GM21723 (cell line): Measurements from ENCODE around the gene UBASH3B.
"Not testable (repeated sequence)": the region's sequence is repeated elsewhere in the genome, so short reads cannot be mapped to it uniquely, and the experiment has no call there.

Experiments used
- ATAC-seq: cut with Tn5 transposase; IDR thresholded peaks from one replicate; pipeline ENCODE4 v1.9.1; 2021; ENCODE audit warnings: mild to moderate bottlenecking, moderate library complexity; ENCODE audit not compliant: unreplicated experiment

The UBASH3B gene

DNA sequence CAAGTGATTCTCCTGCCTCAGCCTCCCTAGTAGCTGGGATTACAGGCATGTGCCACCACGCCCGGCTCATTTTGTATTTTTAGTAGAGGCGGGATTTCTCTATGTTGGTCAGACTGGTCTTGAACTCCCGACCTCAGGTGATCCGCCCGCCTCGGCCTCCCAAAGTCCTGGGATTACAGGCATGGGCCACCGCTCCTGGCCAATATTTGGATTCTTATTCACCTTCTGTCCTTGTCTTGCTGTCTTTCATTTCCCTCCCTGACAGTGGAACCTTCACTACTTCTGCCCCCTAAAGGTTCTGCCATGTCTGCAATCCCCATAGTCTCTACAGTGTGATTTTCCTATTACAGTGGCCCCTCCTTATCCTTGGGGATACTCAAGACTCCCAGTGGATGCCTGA is 75.2 kb downstream of the UBASH3B start:
- not testable (repeated sequence) for ATAC-seq

DNA sequence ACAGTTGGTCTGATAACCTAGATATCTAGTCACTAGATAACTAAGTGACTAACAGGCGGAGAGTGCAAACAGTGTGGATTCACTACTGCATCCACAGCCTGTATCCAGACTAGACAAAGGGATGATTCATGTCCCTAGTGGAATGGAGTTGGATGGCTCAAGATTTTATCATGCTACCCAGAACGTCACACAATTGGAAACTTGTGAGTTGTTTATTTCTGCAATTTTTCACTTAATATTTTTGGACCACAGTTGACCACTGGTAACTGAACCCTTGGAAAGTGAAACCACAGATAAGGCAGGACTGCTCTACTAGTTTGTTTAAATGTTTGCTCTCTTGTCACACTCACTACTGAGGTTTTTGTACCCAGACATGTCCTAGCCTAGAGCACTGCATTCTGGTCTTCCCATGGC is 76.0 kb downstream of the UBASH3B start:
- ATAC-seq: no peak

DNA sequence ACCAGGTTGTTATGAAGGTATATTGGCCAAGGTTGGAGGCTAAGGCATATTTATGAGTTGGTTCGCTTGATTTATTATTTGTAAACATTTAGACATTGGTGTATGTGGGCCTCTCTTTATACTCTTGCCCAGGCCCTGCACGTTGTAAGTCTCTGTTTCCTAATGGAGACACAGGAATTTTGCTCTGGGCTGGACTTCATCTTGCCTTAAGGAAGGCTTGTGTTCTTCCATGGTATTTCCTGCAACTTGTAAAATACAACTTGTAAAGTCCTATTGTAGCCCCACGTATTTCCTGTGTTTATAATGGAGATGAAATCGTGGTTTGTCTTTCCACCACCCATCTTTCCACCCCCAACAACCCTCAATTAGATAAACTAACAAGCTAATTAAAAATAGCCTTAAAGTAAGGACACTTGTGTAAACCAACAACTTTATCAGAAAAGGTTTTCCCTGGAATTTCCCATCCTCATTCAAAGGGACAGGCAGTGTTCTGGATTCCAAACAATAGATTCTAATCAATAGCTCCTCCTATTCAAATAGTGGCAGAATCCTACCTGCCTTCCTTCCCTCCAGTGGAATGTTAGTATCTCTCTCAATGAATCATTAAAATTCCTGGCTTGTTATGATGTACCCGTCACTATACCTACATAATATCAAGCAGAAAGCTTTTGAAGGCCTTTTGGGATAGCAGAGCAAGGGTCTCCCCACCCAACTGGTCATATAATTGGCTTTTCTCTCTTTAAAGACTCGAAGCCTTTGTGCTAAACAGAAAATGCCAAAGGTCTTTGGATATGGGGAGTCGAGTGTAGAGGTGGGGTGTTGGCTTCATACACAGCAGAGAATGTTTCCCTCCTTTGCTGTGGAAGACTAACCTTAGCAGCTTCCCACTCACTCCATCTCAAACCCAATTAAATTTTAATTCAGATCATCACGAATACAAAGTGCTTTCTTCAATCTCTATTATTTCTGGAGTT is 77.1 kb downstream of the UBASH3B start:
- ATAC-seq: no peak

DNA sequence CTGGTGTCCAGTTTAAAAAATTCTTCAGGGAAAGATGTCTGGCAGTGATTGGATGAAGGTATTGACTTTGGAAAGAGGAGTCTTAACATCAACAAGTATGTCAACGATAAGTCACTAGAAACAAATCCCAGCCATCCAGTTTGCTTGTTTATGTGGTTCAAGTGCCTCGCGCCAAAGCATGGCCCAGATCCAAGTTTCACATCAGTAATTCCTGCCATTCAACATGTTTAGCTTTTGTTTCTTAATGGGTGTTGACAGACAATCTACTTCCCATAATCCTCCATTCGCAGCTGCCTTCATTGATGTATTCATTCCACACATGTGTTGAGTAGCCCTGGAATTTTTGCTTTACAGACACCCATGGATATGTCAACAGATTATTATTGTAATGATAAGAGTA is 77.8 kb downstream of the UBASH3B start:
- no peak for ATAC-seq

DNA sequence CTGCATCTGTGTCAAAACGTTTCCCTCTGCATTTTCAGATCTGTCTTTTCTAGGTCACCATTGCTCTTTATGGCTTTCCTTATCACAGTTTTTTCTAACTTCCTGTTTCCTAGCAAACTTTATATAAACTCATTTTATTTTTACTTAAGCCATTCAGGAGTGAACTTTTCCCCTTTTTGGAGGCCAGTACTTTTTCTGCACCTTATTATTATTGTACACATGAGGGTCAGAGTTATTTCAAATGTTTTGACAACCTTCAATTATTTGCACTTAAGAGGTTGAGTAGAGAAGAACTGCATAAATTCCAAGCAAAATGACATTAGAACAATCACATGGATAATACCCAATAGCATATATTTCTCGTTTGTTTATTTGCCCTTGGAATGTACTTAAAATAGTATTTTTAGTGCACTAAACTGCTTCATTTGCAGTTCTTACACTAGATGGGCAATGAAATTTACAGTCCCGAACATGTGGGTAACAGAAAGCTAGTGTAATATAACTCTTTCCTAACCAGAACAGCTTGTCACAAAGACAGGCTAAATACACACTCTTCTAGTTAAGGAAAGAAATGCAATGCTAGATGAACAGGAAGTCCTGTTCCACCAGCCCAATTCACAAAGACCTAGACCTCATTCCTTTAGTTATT is 79.5 kb downstream of the UBASH3B start:
- no peak for ATAC-seq

DNA sequence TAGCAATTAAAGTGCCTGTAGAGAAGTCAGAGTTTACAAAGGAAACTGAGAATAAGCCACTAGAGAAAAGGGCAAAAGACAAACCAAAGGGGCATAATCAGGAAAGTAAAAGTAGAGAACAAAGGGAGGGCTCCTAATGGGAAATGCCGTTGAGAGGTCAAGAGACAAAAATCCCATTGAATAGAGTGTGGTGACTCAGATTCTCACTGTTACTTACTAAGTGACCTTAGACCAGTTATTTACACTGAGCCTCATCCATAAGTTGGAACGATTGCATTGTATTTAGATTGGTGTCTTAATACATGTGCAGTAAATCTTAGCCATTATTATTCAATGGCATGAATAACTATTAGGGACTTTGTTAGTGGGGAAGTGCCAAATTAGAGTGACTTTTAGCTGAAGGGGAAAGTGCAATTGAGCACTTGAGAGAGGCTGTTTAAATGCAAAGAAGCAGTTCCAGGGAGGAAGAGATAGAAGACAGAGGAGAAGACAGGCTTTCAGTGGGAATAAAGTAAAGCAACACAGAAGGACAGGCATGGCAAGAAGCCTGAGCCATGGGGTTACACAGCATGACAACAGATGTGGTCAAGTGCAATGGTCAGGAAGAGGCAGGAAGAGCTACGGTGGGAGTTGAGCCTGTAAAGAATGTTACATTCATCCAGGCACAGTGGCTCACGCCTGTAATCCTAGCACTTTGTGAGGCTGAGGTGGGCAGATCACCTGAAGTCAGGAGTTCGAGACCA is 82.6 kb downstream of the UBASH3B start:
- ATAC-seq: no peak

DNA sequence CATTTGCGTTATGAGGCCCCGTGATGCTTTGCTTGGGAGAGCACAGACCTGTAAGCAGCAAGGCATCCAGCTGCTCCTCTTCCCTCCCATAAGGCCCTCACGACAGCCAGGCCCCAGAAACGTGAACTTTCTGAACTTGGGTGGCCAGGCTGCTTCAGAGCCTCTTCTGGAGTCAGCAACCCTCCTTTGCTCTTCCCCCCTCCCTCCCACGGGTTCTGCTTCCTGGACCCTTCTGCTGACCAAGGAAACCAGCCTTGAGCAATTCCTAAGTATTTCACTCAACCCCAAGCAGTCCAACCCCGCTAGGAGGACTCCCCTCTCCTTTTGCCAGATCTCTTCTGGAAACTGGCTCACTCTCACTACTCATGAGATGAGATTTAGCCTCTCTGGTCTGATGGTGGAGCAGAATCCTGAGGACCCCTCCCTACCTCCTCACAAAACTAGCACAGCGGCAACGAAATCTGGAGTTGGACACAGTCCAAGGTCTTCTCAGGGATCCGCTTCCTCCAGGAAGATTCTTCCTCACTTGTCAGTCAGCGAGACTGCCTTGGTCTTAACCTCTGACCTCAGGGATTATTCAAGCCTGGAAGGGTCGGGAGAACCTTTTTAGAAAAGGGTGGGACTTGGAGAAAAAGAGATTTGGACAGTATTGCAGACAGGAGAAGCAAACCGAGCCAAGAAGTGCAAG is 86.2 kb downstream of the UBASH3B start:
- ATAC-seq: no peak

DNA sequence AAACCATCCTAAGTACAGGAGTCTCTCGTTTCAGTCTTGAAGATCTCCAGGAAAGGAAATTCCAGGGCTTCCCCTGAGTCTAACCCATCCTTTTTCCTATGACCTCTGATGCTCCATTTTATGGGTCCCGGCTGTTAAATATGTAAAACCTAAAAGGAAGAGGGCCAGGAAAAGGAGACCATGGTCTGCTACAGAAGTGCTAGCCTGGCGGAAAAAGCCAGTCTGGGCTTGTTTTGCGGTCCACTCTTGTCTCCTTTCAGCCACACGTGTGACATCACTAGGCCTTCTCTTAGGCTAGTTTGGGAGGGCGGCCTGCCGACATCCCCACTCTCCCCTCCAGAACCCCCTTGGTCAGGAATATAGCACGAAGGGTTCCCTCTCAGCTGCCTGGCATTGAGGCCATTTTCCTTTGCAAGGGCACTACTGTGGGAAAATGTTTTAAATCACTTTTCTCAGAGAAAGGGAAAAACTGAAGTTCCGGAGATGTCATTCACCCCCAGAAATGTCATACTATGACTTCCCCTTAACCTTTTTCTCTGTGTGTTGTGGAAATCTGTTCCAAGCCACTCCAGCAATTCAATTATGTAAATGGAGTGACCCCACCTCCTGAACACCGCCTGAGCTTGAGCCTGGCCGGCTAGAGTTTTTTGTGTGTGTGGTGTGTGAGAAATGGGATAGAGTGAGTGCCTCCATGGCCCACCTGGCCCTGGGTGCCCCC is 86.9 kb downstream of the UBASH3B start:
- no peak for ATAC-seq

DNA sequence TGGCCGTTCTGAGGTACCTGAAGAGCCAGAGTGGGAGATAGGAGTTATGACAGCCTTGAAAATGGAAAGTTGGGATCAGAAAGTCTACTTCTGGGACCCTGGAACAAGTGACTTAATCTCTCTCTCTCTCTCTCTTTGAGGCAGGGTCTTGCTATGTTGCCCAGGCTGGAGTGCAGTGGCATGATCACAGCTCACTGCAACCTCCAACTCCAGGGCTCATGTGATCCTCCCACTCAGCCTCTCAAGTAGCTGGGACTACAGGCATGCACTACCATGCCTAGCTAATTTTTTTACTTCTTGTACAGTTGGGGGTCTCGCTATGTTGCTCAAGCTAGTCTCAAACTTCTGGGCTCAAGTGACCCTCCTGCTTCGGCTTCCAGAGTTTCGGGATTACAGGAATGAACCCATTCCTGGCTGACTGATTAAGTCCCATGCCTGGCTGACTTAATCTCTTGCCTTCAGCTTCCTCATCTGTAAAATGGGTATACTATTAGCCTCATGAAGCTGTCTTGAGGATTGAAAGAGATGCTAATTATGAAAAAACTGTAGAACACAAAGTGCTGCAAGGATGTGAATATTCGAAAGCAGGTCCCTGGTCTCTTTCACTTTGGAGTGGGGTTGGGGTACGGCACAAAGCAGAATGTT is 87.7 kb downstream of the UBASH3B start:
- ATAC-seq: no peak

DNA sequence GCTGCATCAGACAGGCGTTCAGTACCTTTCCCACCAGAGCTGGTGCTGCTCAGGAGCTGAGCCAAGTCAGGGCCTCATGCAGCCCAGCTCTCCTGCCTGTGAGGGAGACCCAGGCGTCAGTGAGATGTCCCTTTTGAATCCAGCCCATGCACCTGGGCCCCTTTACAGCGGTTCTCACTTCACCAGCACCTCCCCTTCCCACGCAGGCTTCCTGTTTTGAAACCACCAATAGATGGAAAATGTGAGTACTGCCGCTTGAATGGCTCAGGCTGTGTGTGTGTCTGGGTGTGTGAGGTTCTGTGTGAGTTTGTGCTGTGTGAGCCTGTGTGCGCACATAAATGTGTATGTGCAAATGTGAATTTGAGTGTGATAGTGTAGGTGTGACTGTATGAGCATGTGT is 88.4 kb downstream of the UBASH3B start:
- ATAC-seq: peak; percentile 60

DNA sequence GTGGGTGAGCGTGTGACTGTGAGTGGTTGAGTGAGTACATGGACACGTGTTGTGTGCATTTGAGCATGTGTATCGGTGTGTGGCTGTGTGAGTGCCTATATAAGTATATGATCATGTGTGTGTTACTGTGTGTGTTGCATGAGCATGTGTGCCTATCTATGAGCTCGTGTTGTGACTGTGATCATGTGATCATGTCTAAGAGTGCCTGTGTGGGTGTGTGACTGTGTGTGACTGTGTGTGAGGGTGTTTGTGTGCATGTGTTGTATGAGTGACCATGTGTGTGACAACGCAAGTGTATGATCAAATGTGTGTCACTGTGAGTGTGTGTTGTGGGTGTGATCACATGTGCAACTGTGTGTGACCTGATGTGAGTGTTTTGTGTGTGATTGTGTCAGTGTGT is 88.8 kb downstream of the UBASH3B start:
- no peak for ATAC-seq

DNA sequence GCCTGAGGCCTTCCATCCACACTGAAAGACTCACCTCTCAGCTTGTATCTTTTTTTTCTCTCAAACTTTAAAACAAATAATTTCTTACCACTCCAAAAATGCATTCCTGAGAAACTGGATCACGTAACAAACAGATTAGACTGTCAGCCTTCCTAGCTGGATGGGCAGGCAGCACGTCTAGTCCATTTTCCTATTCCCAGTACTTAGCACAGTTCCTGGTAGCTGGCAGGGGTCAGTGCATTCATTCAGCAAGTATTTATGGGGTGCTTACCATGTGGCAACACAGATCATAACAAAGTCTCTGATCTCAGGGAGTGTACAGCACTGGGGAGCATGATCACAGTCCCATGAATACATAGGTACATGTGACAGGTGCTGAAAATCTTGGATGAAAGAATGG is 89.6 kb downstream of the UBASH3B start:
- no peak for ATAC-seq

DNA sequence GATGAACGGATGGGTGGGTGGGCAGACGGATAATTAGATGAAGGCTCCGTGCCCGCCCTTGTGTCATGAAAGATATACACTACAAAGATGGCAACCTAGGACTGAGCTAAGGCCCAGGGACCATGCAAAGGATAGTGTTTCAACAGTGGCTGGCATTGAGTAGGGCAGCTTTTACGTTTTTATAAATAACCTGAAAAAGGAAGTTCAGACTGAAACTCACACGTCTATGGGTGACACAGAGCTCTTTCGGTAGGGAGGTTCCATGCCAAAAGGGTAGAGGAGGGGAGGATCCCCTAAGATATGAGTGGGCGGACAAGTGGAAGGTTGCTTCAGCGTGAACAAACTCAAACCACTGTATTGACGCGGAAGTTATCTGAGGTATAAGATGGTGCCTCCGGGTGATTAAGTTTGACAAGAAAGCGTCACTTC is 90.5 kb downstream of the UBASH3B start:
- ATAC-seq: peak; percentile 82

DNA sequence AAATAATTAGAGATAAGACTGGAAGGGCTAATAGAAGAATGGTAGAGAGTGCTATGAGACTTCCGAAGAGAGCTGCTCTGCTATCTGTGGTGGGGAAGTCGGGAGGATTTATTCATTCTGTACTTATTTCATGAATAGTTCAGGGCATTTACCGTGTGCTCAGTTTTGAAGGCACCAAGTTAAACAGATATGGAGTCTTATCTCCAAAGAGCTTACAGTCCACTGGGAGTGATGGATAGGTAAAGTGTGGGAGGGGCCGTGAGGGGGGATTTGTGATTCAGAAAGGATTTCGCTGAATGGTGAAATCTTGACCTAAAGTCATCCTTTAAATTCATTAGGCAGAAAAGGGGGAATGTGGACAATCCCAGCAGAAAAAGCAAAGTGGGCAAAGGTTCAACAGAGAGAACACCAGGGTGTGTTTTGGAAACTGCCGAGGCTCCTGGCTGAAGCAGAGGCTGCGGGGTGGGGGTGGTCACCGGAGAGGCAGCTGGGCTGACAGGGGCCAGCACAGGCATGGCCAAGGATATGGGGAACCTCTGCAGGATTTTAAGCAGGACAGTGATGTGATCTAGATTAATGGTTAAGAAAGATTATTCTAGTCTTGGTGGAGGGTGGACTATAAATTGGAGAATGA is 91.2 kb downstream of the UBASH3B start:
- ATAC-seq: no peak

DNA sequence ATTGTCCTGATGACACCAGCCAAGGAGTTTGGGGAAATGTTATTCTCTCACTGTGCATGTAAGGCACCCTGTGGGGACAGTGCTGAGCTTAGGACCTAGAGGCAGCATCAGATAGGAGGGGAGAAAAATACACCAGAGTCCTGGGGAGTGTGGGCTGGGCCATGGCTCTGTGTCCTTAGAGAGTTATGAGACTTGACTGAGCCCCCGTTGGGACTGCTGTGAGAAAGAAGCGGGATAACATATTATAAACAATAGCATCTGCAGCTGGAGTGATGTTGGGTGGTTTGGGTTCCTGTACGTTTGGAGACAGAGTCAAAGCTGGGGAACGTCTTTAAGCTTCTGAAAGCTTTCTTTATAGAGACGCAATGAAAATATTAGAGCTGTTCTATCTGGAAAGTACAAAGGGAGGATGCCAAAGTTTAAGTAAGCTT is 91.8 kb downstream of the UBASH3B start:
- no peak for ATAC-seq

DNA sequence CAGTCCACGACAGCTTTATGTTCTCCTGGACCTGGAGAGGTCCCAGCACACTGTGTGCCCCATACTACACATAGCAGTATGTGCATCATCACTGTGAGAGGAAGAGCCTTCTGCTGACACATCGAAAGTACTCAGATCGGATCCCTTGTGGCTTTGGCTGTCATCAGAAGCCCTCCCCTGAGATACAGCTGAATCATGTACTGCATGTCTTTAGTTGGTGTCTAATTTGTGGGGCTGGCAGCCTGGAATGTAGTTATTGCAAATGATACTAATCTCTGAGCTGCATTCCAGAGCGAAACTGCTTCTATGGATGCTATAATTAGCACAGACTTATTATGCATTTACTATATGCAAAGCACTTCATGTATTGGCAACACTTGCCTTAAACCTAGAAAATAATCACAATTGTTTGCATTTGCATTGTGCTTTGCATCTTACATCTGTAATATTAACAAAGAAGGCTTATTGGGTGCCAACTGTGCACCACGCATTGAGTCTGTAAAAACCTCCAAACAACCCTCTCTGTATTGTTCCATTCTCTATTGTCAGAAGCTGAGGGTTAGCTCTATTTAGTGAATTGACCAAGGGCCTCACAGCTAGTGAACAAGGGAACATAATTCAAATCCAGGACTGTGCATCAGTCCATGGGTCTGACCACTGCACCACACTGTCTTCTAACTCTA is 93.6 kb downstream of the UBASH3B start:
- ATAC-seq: peak; percentile 86

DNA sequence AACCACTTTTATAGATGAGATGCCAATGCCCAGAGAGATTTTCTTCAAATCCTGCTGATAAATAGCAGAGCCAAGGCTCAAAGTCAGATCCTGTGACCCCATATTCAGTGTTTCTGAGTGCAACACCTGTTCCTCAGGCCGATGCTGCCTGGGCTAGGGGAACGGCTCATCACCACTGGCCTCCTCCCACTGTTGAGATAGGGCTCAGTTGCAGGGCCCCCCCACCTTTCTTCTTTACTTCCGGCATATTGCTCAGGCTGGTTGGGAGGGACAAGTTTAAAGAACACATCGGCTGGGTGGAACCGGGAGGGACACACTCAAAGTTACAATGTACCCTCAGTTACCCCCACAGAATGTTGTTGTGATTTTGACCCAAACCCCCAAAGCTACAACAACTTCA is 94.5 kb downstream of the UBASH3B start:
- no peak for ATAC-seq

DNA sequence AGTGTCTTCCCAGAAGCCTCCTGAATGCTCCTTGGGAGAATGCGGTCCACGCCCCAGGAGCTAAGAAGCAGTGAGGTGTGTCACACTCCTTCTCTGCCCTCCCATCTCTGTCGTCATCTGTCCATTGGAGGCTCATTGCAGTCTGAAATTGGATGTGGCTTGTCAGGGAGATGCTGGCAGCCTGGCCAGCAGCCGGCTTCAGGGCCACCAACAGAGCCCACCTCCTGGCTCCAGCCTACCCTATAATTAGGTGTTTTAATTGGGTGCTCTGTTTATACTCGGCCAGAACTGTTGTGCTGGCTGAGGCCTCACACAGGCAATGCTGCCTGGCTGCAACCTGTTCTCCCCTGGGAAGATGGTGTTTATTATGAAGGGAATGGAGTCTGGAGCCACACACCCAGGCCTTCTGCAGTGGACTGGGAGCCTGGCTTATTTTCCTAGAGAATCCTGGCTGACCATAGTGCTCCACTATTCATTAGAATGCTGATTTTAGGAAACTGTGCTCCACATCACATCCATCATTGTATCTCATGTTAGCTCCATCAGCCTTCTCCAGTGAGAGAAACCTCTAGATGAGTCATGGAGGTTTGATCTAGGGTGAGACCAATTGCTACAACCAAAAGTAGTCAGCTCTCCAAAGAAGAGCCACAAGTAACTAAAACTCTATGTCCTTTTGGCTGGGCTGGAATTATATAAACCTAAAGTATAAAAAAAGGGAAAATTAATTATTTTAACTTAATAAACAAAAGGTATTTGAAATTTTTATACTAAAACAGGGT is 96.0 kb downstream of the UBASH3B start:
- no peak for ATAC-seq
